22Rv1 (cell line): ENCODE results near the gene HCN2.

ENCODE experiments used
- H3K27ac ChIP-seq: fragments of 450-650 bp; 2 replicates; pipeline ENCODE4 v1.5.1; 2017
- ZFX ChIP-seq: fragments of 450-650 bp; IDR thresholded peaks from 2 replicates; pipeline ENCODE4 v1.6.1; 2017; ENCODE audit warnings: antibody characterized with exemption, borderline replicate concordance
- TF ChIP-seq, protein P1 (sequence below): fragments of 450-650 bp; IDR thresholded peaks from 2 replicates; pipeline ENCODE4 v1.5.1; 2017; ENCODE audit warnings: mild to moderate bottlenecking

HCN2 gene

DNA sequence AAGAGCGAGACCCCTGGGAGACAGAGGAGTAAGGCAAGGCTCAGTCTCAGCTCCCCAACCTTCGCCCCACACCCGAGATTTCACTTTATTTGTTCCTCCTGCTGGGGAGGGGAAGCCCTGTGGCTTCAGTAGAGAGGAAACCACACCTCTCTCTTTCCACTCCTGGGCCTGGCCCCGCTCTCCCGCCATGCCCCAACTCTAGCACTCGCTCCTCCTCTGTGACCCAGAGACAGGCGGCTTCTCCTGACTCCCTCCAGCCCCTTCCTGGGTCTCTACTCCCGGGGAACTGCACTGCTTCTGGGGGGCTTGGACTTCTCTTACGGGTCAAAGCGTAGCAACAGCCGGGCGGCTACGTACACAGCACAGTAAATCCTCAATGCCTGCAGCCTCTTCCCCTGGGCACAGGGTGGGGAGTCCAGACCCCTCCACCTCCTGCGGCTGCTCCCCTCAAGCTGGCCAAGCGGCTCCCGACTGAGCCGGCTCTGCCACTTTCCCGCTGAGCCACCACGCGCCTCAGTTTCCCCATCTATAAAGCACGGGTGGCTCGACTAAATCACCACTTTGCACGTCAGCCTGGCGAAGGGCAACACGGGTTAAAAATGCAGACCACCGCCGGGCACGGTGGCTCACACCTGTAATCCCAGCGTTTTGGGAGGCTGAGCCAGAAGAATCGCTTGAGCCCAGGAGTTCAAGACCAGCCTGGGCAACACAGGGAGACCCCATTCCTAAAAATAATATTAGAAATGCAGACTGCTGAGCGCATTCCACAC, 71.9 kb downstream of the HCN2 start:
- H3K27ac ChIP-seq = peak overlapping the region; percentile 87
- TF ChIP-seq ZFX = no peak

DNA sequence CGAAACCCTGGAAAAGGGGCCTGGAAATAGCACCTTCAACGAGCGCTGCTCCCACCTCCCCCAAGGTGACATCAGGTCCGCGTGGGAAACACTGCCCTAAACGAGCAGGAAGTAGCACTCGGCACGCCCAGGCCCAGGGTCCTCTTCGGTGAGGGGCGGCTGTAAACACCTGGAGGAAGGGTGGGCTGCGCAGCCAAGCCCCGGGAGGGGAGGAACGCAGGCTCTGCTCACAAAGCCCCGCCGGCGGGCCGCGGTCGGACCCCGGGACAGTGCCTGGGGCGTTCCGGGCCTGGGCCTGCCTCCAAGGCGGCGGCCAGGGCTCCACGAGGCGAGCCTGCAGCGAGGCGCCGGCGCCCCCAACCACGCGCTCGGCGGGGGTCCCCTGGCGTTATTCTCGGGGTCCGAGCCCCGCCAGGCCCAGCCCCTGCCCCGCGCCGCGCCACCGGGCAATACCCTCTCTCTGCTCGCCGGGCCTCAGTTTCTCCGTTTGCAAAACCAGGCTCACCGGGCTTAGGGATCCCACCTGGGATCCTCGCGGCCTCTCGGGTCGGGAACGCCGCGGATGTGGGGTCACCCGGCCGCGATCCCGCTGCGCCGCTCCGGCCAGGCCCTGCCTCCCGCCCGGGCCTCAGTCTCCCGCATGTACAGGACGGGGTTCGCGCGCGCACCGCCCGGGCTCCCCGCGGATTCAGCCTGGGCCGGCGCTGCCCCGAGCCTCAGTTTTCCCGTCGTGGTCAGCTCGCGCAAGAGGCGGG, 72.7 kb downstream of the HCN2 start:
- peak overlapping the region; percentile 87 for H3K27ac ChIP-seq
- no peak for TF ChIP-seq ZFX
- TF ChIP-seq, protein P1, sequence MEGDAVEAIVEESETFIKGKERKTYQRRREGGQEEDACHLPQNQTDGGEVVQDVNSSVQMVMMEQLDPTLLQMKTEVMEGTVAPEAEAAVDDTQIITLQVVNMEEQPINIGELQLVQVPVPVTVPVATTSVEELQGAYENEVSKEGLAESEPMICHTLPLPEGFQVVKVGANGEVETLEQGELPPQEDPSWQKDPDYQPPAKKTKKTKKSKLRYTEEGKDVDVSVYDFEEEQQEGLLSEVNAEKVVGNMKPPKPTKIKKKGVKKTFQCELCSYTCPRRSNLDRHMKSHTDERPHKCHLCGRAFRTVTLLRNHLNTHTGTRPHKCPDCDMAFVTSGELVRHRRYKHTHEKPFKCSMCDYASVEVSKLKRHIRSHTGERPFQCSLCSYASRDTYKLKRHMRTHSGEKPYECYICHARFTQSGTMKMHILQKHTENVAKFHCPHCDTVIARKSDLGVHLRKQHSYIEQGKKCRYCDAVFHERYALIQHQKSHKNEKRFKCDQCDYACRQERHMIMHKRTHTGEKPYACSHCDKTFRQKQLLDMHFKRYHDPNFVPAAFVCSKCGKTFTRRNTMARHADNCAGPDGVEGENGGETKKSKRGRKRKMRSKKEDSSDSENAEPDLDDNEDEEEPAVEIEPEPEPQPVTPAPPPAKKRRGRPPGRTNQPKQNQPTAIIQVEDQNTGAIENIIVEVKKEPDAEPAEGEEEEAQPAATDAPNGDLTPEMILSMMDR = no peak

DNA sequence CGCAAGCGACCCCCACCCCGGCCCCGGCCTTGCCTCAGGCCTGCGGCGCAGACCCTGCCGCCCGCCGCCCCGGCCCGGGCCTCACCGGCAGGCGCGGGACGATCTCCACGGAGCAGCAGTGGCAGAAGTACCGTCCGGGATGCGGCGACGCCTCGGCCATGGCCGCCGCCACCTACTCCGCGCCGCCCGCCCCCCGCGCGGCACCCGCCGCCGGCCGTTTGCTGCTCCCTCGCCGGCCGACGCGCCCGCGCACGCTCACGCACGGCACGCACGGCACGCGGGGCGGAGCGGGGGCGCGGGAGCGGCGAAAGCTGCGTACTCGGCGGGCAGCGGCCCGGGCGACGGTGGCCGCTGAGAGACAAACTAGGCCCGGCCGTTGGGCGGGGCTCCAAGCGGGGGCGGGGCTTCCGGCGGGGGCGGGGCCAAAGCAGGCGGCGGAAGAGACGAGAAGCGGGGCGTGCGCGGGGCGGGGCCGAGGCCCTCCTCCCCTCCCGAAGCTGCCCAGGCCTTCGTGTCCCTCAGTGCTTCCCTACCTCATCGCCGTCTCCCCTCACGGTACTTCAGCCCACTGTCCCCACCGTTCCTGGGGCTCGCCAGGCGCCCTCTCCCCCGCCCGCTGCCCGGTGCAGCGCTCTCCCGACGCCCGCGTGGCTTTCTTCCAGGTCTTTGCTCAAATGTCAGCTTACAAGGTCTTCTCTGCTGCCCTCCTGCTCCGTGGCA, 73.4 kb downstream of the HCN2 start, which contains the start of gene RNF126:
Gene RNF126, minus strand, starts transcription at position 253 of the 720 bp plus-strand sequence. Its CDS starts 93 bp downstream, at position 160.
- TF ChIP-seq ZFX = no peak
- TF ChIP-seq, protein P1 = no peak
- peak within 1 kb of the TSS; percentile 87 for H3K27ac ChIP-seq

DNA sequence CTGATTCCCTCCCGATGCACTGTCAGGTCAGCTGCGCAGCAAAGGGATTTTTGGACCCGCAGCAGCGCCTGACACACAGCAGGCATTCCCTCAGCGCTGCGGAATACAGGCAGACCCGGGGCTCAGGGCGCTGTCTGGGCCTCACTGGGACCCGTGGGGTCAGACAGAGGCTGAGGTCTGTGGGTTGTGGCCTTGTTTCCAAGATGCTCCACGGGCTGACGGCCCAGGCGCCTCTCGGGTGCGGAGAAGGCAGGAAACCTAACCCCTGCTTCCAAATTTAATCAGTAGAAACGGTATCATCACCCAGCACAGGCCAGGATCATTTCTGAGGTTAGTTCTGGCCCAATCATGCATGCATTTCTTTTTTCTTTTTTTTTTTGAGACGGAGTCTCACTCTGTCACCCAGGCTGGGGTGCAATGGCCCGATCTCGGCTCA, 74.0 kb downstream of the HCN2 start:
- no peak for TF ChIP-seq ZFX
- TF ChIP-seq, protein P1 = no peak
- H3K27ac ChIP-seq = peak overlapping the region; percentile 87

DNA sequence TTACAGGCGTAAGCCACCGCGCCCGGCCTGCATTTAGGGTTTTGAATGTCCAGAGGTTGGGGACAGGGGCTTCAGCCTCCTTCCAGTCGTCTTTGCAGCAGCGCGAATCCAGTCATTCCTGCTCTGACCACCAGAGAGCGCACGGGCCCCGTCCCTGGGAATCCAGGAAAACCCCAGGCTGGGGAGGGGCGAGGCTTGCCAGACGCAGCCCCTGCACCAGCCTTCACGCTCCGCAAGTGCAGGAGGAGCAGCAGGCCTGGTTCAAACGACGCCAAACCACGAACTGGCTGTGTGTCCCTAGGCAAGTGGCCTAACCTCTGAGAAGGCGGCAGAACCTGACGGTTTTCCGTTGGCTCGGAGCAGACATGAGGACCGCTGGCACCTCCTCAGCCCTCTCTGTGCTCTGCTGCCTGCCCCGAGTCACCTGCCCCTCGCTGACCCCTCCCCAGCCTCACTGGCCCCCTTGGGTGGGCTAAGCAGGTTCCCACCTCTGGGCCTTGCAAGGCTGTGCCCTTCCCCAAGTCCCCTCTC, 75.3 kb downstream of the HCN2 start:
- TF ChIP-seq, protein P1 = peak; percentile 93
- no peak for TF ChIP-seq ZFX
- no peak overlapping the region for H3K27ac ChIP-seq
